PFSK-1 (cell line): Measurements from ENCODE around the gene TEX52.

Experiments used
- POLR2AphosphoS5 ChIP-seq: IDR thresholded peaks from 2 replicates; pipeline ENCODE4 v1.6.1; 2012; ENCODE audit warnings: low read depth, mild to moderate bottlenecking, control low read depth, low read length, moderate library complexity
- TAF1 ChIP-seq: IDR thresholded peaks from 2 replicates; pipeline ENCODE4 v1.6.1; 2012; ENCODE audit warnings: low read length, control low read depth, borderline replicate concordance; ENCODE audit not compliant: insufficient read depth

DNA sequence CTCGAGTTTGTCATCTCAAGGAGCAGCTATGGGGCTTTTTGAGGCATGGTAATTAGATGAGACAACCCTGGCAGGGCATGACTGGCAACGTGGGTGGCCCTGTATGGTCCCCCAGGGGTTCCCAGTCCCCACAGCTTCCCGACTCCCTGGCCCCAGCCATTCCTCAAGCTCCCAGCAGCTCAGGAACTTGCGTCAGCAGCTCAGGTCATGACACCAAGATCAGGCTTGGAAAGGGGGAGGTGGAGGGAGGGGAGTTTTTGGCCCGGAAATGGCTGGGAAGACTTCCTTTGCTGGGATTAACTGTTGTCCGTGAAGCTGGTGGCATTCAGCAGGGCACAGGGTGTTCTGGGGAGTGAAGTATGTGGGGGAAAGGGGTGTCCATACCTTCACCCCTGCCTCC lies 11.6 kb downstream of the TEX52 start:
- TF ChIP-seq TAF1 (no peak), POLR2AphosphoS5 (no peak)
